Mononuclear cell (primary cell): ENCODE measurements around the gene SGK1. TPM values are rescaled to one million over a fixed set of nuclear protein-coding genes. Genes with fewer than 3 reads are reported as not detected.
"Not testable (repeated sequence)": the region's sequence is repeated elsewhere in the genome, so short reads cannot be mapped to it uniquely, and the experiment has no call there.

ENCODE experiments used
- H3K27me3 ChIP-seq: 2 replicates; pipeline ENCODE4 v1.6.0; 2011; ENCODE audit warnings: low read length, control low read depth; ENCODE audit not compliant: insufficient read depth
- H3K4me1 ChIP-seq: 2 replicates; pipeline ENCODE4 v1.5.1; 2011; ENCODE audit warnings: mild to moderate bottlenecking, low read length, control low read depth; ENCODE audit not compliant: insufficient read depth
- H3K4me3 ChIP-seq: 2 replicates; pipeline ENCODE4 v1.5.1; 2011; ENCODE audit warnings: mild to moderate bottlenecking, low read length, moderate library complexity
- H3K9me3 ChIP-seq: 2 replicates; pipeline ENCODE4 v1.5.1; 2011; ENCODE audit warnings: low read depth, mild to moderate bottlenecking, control low read depth, low read length
- total RNA-seq: library from RNA; depleted of rRNA; stranded (reverse); fragments of >200 nt; gene quantifications from one replicate; pipeline ENCODE4 v1.2.3, GENCODE V29; 2012

Gene SGK1
- total RNA-seq, 1 donor = 1,288 TPM

DNA sequence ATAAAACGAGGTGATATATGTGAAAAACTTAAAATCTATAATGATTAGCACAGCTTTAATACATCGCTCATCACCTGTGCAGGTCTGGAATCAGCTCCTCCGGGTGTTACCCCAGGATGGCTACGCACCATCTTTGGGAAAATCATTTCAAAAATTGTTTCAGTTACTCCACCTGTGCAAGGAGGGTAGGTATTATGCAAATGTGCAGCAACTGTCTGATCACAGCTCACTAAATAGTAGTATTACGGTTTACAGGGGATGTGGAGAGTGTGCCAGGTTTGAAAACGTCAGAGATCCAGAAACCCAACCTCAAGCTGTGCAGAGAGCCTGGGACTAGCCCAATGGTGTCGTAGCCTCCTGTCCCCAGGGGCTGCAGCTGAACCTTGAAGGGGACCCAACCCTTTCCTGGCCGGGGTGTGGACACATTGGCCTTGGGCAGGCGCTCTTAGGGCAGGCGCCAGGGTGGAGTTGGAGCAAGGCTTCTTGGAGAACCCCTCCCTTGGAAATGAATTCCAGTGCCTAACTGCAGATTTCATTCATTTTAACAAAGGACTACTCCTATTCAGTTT is 24.2 kb upstream of the SGK1 start:
- Histone ChIP-seq H3K9me3 (no peaks in the 10 kb centered on the region), H3K4me3 (no peak overlapping the region), H3K27me3 (no peaks in the 10 kb centered on the region), H3K4me1 (peaks cover 51% of the 10 kb centered on the region)

DNA sequence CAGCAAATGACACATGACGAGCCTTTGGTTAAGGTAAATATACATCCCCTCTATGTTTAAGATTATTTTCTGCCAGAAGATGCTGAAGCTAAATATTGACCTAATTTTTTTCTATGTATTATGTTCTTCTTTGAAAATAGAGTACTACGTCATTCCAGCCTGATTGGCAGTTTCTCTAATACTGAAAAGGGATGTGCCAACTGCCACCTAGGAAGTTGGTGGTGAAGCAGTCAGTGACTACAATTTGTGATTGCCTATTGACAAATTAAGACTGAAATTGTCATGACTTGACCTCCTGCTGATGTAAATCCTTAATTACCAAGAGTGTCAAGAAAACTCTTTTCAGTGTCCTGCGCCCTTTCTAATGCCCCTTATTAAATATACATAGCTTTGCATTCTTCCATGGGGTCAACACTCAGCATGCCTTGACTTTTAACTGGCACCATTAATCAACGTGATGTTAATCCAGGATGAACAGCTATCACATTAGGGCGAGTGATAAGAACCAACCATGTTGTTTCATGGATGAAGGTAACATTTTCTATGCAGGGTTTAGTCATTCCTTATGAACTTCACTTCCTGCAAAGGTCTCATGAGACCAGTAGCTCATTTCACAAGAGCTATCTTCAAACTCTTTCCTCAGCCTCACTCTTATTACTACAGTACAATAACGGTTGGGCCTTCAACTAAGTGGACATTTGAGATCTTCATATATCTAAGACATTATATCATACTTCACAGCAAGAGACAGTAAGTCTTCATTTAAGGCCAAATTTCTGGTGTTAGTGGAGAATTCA is 22.5 kb upstream of the SGK1 start:
- Histone ChIP-seq H3K27me3 (no peaks in the 10 kb centered on the region), H3K9me3 (no peaks in the 10 kb centered on the region), H3K4me1 (peaks cover 34% of the 10 kb centered on the region), H3K4me3 (no peak overlapping the region)

DNA sequence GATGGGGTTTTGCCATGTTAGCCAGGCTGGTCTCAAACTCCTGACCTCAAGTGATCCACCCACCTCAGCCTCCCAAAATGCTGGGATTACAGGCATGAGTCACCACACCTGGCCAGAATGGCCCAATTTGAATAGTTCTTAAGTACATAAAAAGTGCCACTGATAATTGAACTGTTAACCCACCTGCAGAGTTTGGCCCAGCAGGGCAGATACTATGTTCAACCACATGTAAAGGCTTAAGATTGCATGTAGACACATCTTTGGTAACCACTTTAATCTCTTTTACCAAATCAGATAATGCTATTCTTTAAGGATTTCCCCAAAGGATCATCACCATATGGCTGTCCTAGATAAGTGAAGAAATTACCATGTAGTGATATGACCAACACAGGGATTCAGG is 21.3 kb upstream of the SGK1 start:
- H3K27me3 ChIP-seq = no peaks in the 10 kb centered on the region
- H3K9me3 ChIP-seq = no peaks in the 10 kb centered on the region

DNA sequence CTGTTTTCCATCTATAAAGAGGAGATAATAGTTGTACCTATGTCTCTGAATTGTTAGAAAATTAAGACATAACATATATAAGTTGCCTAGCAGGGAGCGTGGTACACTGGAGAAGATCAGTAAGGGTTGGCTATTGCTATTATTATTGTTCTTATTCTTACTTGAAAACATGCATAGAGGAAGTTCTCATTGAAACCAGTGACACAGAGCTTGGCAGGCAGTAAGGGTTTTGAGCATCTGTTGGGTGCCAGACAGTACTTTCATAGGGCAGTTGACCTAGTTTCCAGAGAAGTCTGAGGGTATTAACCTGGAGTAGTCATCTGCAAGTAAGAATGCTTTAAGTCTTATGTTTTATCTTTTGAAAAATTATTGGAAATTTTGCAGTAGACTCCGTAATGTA is 13.3 kb upstream of the SGK1 start:
- H3K4me3 ChIP-seq = no peak overlapping the region
- H3K9me3 ChIP-seq = no peaks in the 10 kb centered on the region
- no peaks in the 10 kb centered on the region for H3K4me1 ChIP-seq
- H3K27me3 ChIP-seq = no peaks in the 10 kb centered on the region

More for the DNA sequence above, 21.3 kb upstream of the SGK1 start:
- no peak overlapping the region for H3K4me3 ChIP-seq
- peaks cover 33% of the 10 kb centered on the region for H3K4me1 ChIP-seq

DNA sequence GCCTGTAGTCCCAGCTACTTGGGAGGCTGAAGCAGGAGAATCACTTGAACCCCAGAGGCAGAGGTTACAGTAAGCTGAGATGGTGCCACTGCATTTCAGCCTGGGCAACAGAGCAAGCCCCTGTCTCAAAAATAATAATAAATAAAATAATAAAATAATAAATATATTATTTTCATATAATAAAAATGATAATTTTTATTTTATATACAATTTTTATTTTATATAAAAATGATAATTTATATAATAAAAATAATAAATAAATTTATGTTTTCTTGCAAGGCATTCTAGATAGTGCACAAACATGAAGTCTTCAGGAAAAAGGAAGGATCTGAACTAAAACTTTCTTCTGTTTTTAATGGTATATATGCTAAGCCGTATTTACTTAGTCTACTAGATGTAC is 12.6 kb upstream of the SGK1 start:
- Histone ChIP-seq H3K9me3 (peaks cover 2% of the 10 kb centered on the region), H3K27me3 (no peaks in the 10 kb centered on the region), H3K4me3 (no peak overlapping the region)

DNA sequence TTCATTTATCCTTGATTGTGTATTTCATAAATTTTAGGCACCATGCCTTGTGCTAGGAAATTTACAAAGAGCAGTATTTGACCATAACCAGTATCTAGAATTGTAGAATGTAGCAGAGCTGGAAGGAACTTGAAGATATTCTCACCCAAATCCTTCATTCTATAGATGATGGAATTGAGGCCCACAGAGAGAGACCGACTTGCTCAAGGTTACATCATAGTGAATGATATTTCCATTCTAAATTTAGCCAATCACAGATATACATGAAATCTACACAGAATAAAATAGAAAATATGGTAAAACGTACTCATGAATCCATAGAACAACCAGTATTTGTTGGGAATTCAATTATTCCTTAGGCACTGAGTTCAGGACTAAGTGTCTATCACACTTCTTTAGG is 10.9 kb upstream of the SGK1 start:
- H3K27me3 ChIP-seq = no peaks in the 10 kb centered on the region
- peaks cover 4% of the 10 kb centered on the region for H3K9me3 ChIP-seq
- H3K4me1 ChIP-seq = no peaks in the 10 kb centered on the region
- H3K4me3 ChIP-seq = no peak overlapping the region

More for the DNA sequence above, 12.6 kb upstream of the SGK1 start:
- no peaks in the 10 kb centered on the region for H3K4me1 ChIP-seq

DNA sequence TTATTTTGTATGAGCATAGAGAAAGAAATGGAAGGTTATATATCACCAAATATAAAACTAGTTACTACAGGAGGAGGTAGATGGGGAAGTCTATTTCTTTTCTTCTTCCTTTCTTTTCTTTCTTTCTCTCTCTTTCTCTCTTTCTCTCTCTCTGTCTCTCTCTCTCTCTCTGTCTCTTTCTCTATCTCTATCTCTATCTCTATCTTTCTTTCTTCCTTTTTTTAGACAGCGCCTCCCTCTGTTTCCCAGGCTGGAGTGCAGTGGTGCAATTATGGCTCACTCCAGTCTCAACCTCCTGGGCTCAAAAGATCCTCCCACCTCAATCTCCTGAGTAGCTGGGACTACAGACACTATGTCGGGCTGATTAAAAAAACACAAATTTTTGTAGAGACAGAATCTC is 10.2 kb upstream of the SGK1 start:
- Histone ChIP-seq H3K4me1 (no peaks in the 10 kb centered on the region), H3K9me3 (peaks cover 4% of the 10 kb centered on the region), H3K27me3 (no peaks in the 10 kb centered on the region), H3K4me3 (no peak overlapping the region)

DNA sequence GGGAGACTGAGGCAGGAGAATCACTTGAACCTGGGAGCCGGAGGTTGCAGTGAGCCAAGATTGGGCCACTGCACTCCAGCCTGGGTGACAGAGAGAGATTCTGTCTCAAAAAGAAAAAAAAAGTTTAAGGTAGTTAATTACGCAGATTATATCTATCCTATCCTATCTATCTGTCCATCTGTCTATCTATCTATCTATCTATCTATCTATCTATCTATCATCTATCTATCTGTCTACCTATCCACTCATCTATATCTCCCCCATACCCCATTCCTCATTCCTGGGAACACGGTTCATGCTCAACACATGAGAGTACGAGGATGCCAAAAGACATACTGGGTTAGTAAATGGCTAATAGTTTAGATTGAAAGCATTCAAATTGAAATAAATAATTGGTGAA is 8.3 kb upstream of the SGK1 start:
- not testable (repeated sequence) for H3K27me3 ChIP-seq, H3K9me3 ChIP-seq, H3K4me1 ChIP-seq, H3K4me3 ChIP-seq

DNA sequence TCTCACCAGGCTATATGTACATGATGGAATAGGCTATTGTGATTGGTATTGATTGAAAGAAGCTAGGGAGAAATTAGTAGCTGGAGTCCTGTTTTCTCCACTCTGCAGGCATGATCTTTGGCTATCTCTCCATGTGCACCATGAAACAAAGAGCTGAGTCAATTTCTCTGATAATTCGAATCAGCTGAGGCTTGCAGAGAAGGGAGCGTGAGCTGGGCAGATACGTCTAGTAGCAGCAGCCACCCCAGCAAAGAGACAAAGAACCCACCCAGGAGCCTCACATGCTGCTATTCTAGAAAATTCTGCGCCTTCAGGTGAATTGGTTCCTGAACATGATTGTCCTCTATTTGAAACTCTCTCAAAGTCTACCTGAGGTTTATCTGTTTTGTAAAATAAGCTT is 6.9 kb upstream of the SGK1 start:
- Histone ChIP-seq H3K4me1 (no peaks in the 10 kb centered on the region), H3K27me3 (no peaks in the 10 kb centered on the region)

DNA sequence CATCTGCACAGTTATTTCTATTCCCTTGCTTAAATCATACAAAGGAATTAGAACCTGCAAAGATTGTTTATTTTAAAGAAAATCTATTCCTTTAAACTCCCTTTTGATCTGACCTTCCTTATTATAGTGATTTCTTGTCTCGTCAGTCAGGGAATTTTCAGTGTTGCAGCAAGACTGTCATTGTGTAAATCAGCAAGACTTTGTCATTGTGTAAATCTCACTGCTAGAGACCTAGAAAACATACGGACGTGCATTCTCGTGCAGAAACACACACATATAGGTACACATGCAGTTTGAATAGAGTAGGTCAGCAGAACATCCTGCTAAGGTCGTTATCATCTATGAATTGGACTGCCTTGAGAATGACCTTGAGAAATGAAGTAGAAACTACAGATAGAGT is 6.2 kb upstream of the SGK1 start:
- Histone ChIP-seq H3K4me1 (no peaks in the 10 kb centered on the region), H3K9me3 (peaks cover 15% of the 10 kb centered on the region), H3K4me3 (no peak overlapping the region), H3K27me3 (peaks cover 6% of the 10 kb centered on the region)

More for the DNA sequence above, 6.9 kb upstream of the SGK1 start:
- H3K4me3 ChIP-seq = no peak overlapping the region
- peaks cover 9% of the 10 kb centered on the region for H3K9me3 ChIP-seq

DNA sequence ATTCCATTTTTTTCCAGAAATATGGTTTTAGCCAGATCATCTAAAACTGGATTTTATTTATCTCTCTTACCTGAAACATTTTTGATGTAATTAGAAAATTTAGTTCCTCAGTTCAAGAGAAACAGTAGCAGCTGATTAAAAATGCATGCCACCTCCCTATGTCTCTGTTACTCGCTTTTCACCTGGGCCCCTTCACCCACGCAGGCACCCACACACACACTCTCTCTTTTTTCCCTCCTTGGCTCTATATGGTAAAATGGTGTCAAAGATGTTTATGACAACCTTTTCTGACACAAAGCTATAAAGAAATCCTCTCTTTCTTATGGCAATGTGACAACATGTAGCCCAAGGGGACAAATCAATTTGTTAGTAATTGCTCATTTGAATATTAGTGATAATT is 5.8 kb upstream of the SGK1 start:
- Histone ChIP-seq H3K4me3 (no peak overlapping the region), H3K4me1 (no peaks in the 10 kb centered on the region), H3K27me3 (peaks cover 10% of the 10 kb centered on the region), H3K9me3 (peaks cover 17% of the 10 kb centered on the region)

DNA sequence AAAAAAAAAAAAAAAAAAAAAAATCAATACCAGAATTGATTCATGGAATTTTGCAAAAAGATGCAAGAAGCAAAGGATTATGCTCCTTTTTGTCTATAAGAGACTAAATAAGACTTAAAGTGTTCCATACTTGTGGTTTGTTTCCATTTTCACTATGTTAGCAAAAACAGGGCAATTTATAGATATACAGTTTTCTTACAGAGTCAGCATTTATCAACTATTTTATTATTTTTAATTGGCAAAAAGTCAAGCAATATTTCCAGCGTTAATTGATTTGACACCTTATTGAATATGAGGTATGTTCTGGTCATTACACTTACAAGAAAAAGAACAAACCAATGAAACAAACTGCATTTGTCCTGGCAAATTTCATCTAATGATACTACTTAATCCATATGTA is 5.4 kb upstream of the SGK1 start:
- Histone ChIP-seq H3K4me3 (no peak overlapping the region), H3K27me3 (peaks cover 14% of the 10 kb centered on the region), H3K9me3 (peaks cover 17% of the 10 kb centered on the region), H3K4me1 (no peaks in the 10 kb centered on the region)

DNA sequence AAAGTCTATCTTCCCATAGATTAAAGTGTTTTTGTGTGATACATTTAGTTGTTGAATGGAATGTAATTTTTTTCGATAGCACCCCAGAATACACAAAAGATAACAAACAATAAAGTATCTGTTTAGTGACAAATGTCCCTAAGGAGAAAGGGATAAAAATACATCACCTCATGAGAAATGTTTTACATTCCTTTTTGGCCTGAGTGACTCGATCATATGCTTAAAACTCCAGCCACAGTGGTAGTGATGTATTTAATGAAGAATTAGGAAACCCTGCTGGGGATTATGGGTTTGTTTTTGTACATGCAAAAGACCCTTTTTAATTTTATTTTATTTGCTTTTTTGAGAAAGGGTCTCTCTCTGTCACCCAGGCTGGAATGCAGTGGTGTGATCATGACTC is 4.3 kb upstream of the SGK1 start:
- H3K4me3 ChIP-seq = no peak overlapping the region
- peaks cover 17% of the 10 kb centered on the region for H3K9me3 ChIP-seq
- H3K4me1 ChIP-seq = peaks cover 7% of the 10 kb centered on the region
- peaks cover 25% of the 10 kb centered on the region for H3K27me3 ChIP-seq

DNA sequence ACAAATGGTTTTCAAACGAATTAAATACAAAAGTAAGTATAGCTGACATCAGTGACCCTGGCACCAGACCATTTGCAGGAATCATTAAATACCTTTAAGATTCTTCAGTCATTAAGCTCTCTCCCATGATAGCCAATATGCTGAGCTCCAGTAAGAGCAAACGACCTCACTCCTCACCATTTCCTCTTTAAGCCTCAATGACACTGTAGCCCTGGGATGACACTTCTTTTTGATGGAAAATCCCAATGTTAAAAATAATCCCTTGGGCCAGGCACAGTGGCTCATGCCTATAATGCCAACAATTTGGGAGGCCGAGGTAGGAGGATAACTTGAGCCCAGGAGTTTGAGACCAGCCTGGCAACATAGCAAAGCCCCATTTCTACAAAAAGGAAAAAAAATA is 3.3 kb upstream of the SGK1 start:
- no peak overlapping the region for H3K4me3 ChIP-seq
- peaks cover 10% of the 10 kb centered on the region for H3K4me1 ChIP-seq
- H3K9me3 ChIP-seq = peaks cover 17% of the 10 kb centered on the region
- peaks cover 35% of the 10 kb centered on the region for H3K27me3 ChIP-seq

DNA sequence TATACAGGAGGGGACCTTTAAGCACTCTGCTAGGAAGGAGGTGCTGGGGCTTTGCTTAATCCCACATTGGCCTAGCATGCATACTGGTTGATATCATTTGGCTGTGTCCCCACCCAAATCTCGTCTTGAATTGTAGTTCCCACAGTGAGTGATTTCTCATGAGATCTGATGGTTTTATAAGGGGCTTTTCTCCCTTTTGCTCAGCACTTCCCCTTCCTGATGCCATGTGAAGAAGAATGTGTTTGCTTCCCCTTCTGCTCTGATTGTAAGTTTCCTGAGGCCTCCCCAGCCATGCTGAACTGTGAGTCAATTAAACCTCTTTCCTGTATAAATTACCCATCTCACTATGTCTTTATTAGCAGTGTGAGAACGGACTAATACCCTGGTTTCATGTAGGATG is 1.8 kb upstream of the SGK1 start:
- not testable (repeated sequence) for H3K4me3 ChIP-seq
- Histone ChIP-seq H3K9me3 (peaks cover 13% of the 10 kb centered on the region), H3K27me3 (peaks cover 36% of the 10 kb centered on the region), H3K4me1 (peaks cover 10% of the 10 kb centered on the region)

DNA sequence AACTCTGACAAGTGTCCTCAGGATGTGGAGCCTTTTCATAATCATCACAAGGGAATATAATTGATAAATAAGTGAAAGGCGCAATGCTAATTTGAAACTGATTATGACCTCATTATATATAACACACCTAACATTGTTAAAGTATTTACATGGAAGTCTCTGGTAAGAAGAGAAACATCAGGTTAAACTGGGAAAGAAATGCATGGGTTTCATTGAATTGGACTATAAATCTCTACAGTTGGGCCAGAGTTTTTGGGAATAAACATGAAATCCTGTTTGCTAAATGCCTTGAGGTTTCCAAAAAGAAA is 1.0 kb upstream of the SGK1 start:
- Histone ChIP-seq H3K4me3 (no peak overlapping the region), H3K27me3 (peaks cover 38% of the 10 kb centered on the region), H3K9me3 (peaks cover 13% of the 10 kb centered on the region), H3K4me1 (peaks cover 10% of the 10 kb centered on the region)
